Measurements from ENCODE around the gene ITIH4. TPM values are rescaled to one million over a fixed set of nuclear protein-coding genes. Genes with fewer than 3 reads are reported as not detected.

The ITIH4 gene
- polyA plus RNA-seq, 1 of the 3 experiments (the other 2 are of a cell fraction) = 2.0 TPM

DNA sequence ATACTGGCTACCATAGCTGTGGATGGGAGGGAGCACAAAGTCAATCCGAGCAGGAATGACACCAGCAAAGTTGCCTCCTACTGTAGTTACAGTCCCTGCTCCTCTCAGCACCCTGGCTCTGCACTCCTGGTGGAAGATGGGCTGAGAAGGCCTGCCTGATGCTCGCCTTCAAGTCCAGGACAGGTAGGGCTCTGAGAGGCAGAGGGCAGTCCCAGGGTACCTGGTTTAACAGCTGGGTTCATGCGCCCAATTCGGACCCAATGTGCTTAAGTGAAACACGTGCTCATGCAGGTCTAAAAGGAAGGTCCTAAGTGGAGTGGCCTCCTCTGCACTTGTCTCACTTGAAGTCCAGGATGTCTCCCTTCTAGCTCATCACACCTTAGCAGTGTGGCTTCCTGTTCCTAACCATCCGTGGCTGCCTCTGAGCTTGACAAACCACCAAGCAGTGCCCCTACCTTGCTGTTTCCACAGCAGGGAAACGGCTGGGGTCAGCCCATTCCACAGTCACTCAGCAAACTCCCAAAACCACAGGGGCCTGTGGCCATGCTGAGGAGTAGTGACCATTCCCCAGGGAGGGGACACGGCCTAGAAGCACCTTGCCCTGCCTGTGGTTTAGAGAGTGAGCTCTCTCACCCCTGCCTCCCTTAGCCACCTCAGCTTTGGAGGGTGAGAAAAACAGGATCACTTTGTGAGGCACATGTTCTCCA lies 8.2 kb upstream of the ITIH4 start:
- Histone ChIP-seq H3K9me2 (no peaks in the 10 kb centered on the region), H3K4me3 (ENCODE audit: low read depth in 2 of 2, low read length in 1 of 2) (no peak overlapping the region), H3K79me2 (ENCODE audit: insufficient read depth) (no peaks in the 10 kb centered on the region), H3K9ac (no peak overlapping the region), H3K4me2 (no peak overlapping the region), H2AFZ (ENCODE audit: low read depth) (no peak overlapping the region), H4K20me1 (ENCODE audit: insufficient read depth) (no peaks in the 10 kb centered on the region), H3K4me1 (ENCODE audit: control insufficient read depth in 1 of 2, insufficient read depth in 2 of 2, low read depth in 1 of 2, low read length in 1 of 2) (no peaks in the 10 kb centered on the region), H3K36me3 (replicated peaks in 1 of 2; ENCODE audit: control insufficient read depth in 1 of 2, insufficient read depth in 2 of 2, low read length in 1 of 2) (peaks cover 0 to 17% of the 10 kb centered on the region in 2 experiments), H3K27me3 (ENCODE audit: insufficient read depth) (no peaks in the 10 kb centered on the region), H3K27ac (ENCODE audit: low read depth in 2 of 2, low read length in 1 of 2) (no peak overlapping the region), H3F3A (replicated peaks; ENCODE audit: insufficient read depth) (no peaks in the 10 kb centered on the region), H3K9me3 (no peaks in the 10 kb centered on the region)
- TF ChIP-seq RXRA (IDR thresholded peaks at IDR 0.05; ENCODE audit: borderline replicate concordance, low read depth) = no peak
- no peak for TF ChIP-seq TAF1 (IDR thresholded peaks at IDR 0.05; ENCODE audit: borderline replicate concordance, low read depth, low read length)
- no peak for TF ChIP-seq ZBTB33 (IDR thresholded peaks at IDR 0.05; ENCODE audit: borderline replicate concordance, low read depth)
- TF ChIP-seq SIN3A (IDR thresholded peaks at IDR 0.05; ENCODE audit: borderline replicate concordance, low read depth, low read length) = no peak
- TF ChIP-seq, protein P1, sequence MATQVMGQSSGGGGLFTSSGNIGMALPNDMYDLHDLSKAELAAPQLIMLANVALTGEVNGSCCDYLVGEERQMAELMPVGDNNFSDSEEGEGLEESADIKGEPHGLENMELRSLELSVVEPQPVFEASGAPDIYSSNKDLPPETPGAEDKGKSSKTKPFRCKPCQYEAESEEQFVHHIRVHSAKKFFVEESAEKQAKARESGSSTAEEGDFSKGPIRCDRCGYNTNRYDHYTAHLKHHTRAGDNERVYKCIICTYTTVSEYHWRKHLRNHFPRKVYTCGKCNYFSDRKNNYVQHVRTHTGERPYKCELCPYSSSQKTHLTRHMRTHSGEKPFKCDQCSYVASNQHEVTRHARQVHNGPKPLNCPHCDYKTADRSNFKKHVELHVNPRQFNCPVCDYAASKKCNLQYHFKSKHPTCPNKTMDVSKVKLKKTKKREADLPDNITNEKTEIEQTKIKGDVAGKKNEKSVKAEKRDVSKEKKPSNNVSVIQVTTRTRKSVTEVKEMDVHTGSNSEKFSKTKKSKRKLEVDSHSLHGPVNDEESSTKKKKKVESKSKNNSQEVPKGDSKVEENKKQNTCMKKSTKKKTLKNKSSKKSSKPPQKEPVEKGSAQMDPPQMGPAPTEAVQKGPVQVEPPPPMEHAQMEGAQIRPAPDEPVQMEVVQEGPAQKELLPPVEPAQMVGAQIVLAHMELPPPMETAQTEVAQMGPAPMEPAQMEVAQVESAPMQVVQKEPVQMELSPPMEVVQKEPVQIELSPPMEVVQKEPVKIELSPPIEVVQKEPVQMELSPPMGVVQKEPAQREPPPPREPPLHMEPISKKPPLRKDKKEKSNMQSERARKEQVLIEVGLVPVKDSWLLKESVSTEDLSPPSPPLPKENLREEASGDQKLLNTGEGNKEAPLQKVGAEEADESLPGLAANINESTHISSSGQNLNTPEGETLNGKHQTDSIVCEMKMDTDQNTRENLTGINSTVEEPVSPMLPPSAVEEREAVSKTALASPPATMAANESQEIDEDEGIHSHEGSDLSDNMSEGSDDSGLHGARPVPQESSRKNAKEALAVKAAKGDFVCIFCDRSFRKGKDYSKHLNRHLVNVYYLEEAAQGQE (IDR thresholded peaks at IDR 0.05; ENCODE audit: low read depth, low read length) = no peak
- TF ChIP-seq TEAD4 (IDR thresholded peaks at IDR 0.05; ENCODE audit: borderline replicate concordance, insufficient read depth) = no peak
- TF ChIP-seq EP300 (IDR thresholded peaks at IDR 0.05; ENCODE audit: borderline replicate concordance in 1 of 2, low read depth in 1 of 2, low read length in 1 of 2) = no peak
- no peak for TF ChIP-seq EZH2phosphoT487 (IDR thresholded peaks at IDR 0.05; ENCODE audit: borderline replicate concordance, low read depth)
- no peak for TF ChIP-seq POLR2AphosphoS5 (IDR thresholded peaks at IDR 0.05; ENCODE audit: low read depth, low read length)
- TF ChIP-seq, protein P2, sequence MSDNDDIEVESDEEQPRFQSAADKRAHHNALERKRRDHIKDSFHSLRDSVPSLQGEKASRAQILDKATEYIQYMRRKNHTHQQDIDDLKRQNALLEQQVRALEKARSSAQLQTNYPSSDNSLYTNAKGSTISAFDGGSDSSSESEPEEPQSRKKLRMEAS (IDR thresholded peaks at IDR 0.05; ENCODE audit: low read depth) = no peak
- TF ChIP-seq, protein P3, sequence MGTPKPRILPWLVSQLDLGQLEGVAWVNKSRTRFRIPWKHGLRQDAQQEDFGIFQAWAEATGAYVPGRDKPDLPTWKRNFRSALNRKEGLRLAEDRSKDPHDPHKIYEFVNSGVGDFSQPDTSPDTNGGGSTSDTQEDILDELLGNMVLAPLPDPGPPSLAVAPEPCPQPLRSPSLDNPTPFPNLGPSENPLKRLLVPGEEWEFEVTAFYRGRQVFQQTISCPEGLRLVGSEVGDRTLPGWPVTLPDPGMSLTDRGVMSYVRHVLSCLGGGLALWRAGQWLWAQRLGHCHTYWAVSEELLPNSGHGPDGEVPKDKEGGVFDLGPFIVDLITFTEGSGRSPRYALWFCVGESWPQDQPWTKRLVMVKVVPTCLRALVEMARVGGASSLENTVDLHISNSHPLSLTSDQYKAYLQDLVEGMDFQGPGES (IDR thresholded peaks at IDR 0.05; ENCODE audit: low read depth, low read length) = no peak
- TF ChIP-seq FOSL2 (IDR thresholded peaks at IDR 0.05; ENCODE audit: borderline replicate concordance, low read depth) = no peak
- TF ChIP-seq FOXM1 (IDR thresholded peaks at IDR 0.05; ENCODE audit: low read depth) = no peak
- TF ChIP-seq RFX5 (IDR thresholded peaks at IDR 0.05; ENCODE audit: low read length) = no peak
- DNase-seq = no peak
- CTCF ChIA-PET = interaction anchor here (1.4 to 2.5 kb wide), 3 partner anchors 12 to 20 kb away, joined by 3 to 10 read pairs (median 10); no protein-coding TSS in a partner anchor
- WGBS (ENCODE audit: low lambda C conversion rate) = 97% methylated on average over 5 of the region's 8 CpGs
- POLR2A ChIA-PET = no interaction called here

All from SK-N-SH (cell line).